ENCODE data around the gene NCKAP5L.
"Not testable (repeated sequence)": the region's sequence is repeated elsewhere in the genome, so short reads cannot be mapped to it uniquely, and the experiment has no call there.

NCKAP5L gene

GRCh38 chr12:49800421-49801140, 27.6 kb downstream of the NCKAP5L start:
- no peak for DNase-seq (ENCODE audit: low read depth)

- DNase-seq (ENCODE audit: low read depth), result no peak
These were observed 29.3 kb downstream of the NCKAP5L start for GRCh38 chr12:49798934-49799333.

- no peak for DNase-seq (ENCODE audit: low read depth)
These were observed 30.0 kb downstream of the NCKAP5L start for GRCh38 chr12:49798248-49798647.

GRCh38 chr12:49797449-49797776, 30.8 kb downstream of the NCKAP5L start:
- no peak for DNase-seq (ENCODE audit: low read depth)

- no peak for DNase-seq (ENCODE audit: low read depth)
These were observed 31.4 kb downstream of the NCKAP5L start for GRCh38 chr12:49796606-49797448.

GRCh38 chr12:49796155-49796554, 32.1 kb downstream of the NCKAP5L start:
- no peak for DNase-seq (ENCODE audit: low read depth)

GRCh38 chr12:49795654-49796105, 32.5 kb downstream of the NCKAP5L start:
- DNase-seq (ENCODE audit: low read depth), result no peak

- no peak for DNase-seq (ENCODE audit: low read depth)
These were observed 33.2 kb downstream of the NCKAP5L start for GRCh38 chr12:49794811-49795653.

- DNase-seq (ENCODE audit: low read depth), result no peak
These were observed 34.2 kb downstream of the NCKAP5L start for GRCh38 chr12:49794021-49794420.

GRCh38 chr12:49793620-49794019, 34.6 kb downstream of the NCKAP5L start:
- no peak for DNase-seq (ENCODE audit: low read depth)

GRCh38 chr12:49792976-49793580, 35.1 kb downstream of the NCKAP5L start:
- DNase-seq (ENCODE audit: low read depth), result no peak

GRCh38 chr12:49792181-49792970, 35.8 kb downstream of the NCKAP5L start:
- DNase-seq (ENCODE audit: low read depth), result no peak

- no peak for DNase-seq (ENCODE audit: low read depth)
These were observed 36.5 kb downstream of the NCKAP5L start for GRCh38 chr12:49791700-49792099.

GRCh38 chr12:49790741-49791555, 37.3 kb downstream of the NCKAP5L start:
- no peak for DNase-seq (ENCODE audit: low read depth)

- DNase-seq (ENCODE audit: low read depth), result no peak
These were observed 38.2 kb downstream of the NCKAP5L start for GRCh38 chr12:49789992-49790391.

- no peak for DNase-seq (ENCODE audit: low read depth)
These were observed 40.5 kb downstream of the NCKAP5L start for GRCh38 chr12:49787672-49788071.

- DNase-seq (ENCODE audit: low read depth), result no peak
These were observed 43.3 kb downstream of the NCKAP5L start for GRCh38 chr12:49784756-49785409.

GRCh38 chr12:49783917-49784676, 44.1 kb downstream of the NCKAP5L start:
- no peak for DNase-seq (ENCODE audit: low read depth)

- DNase-seq (ENCODE audit: low read depth), result not testable (repeated sequence)
These were observed 47.3 kb downstream of the NCKAP5L start for GRCh38 chr12:49780914-49781313.
